Limb (tissue), 2 donors: ENCODE measurements around the gene TLCD1.
"Not testable (repeated sequence)": the region's sequence is repeated elsewhere in the genome, so short reads cannot be mapped to it uniquely, and the experiment has no call there.

Experiments used
- DNase-seq, 2 donors: peaks; one replicate each; pipeline ENCODE4 v3.0.0-alpha.2; 2016; ENCODE audit errors: extremely low spot score in 2 of 2

Gene TLCD1

DNA sequence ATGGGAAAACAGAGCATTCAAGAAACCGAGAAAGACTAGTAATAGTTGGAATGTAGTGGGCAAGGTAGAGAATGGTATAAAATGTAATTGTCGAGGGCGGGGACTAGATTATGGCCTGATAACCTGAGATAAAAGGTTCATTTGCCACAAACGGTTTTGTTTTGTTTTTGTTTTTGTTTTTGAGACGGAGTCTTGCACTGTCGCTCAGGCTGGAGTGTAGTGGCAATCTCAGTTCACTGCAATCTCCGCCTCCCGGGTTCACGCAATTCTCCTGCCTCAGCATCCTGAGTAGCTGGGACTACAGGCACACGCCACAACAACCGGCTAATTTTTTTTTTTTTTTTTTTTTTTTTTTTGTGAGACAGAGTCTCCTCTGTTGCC lies 3.9 kb upstream of the TLCD1 start:
- no peak for DNase-seq

DNA sequence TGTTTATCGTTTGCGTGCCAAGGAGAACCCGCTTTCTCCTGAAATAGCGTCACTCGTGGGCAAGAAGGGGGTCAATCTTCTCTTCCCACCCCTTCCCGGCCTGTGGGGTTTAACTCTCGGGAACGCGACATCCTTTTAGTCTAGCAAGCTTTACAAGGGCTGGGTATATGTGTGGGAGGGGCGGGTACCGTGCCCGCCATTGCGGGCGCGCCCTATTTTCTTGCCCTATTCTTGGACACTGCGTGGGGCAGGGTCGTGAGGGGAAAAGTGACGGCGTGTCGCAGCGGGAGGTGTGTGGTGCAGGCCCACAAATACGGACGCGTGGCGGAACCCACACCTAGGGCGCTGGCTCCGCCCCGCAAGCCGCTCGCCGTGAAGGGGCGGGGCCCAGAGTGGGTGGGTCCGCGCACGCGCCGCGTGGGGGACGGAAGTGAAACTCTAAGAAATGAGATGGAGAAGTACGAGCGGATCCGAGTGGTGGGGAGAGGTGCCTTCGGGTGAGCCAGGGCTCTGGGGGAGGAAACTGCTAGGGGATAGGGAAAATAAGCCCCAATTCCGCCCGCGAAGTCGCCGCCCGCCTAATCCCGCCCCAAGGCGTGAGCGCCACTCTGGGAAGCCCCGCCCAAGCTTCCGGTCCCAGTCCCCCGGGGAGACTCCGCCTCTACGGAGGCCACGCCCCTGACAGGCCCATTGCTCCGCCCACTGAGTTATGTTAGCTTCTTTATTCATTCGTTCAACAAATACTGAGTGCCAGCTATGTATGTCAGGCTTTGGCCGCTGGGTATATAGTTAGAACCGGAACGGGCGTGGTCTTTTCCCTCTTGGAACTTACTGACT lies 2.5 kb upstream of the TLCD1 start, which contains the start of gene NEK8:
TSS of gene NEK8 (plus strand) at position 425 of the 837 bp plus-strand sequence. CDS start at position 451, 26 bp downstream.
- DNase-seq: peak; percentile 95 to 97

DNA sequence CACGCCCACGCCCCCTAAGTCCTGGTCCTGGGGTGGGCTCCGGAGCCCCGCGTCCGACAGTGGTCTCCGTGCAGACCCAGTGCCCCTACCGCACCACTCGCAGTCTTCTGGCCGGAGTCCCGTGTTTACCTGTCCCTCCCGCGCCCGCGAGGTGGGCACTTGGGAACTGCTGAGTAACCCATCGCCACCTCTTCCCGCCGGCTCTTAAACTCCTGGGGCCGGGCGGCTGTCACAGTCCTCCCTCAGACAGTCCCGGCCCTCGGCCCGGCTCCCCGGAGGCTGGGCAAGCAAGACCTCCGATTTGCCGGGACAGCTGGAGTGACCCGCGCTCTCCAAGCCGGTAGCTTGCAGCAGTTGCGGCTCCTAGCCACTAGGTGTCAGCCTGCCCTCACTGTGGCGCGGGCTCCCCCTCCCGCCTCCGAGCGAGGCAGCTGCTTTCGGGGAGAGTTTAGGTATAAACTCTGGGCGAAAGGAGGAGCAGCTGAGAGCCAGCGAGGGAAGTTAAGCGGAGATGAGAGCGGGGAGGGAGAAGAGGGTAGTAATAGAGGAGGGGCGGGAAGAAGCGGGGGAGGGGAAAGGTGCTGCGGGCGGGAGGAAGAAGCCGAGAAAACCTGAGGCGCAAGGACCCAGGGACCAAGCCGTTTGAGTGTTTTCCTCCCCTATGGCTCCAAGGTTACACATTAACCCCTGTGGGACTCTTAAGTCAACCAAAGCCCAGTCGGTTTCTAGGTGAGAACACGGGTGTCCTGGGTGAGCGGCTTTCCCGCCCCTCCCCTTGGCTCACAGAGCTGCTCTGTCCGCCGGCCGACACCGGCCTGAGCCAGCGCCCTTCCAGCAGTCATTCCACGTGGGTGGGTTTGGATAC lies 826 bp upstream of the TLCD1 start:
- peak; percentile 96 for DNase-seq

- DNase-seq: no peak
Observed at GRCh38 chr17:28725660-28726225, 290 bp downstream of the TLCD1 start.

- DNase-seq: no peak
Observed at GRCh38 chr17:28725166-28725659, 820 bp downstream of the TLCD1 start.

GRCh38 chr17:28724500-28725165 lies 1.4 kb downstream of the TLCD1 start:
- DNase-seq: no peak

DNA sequence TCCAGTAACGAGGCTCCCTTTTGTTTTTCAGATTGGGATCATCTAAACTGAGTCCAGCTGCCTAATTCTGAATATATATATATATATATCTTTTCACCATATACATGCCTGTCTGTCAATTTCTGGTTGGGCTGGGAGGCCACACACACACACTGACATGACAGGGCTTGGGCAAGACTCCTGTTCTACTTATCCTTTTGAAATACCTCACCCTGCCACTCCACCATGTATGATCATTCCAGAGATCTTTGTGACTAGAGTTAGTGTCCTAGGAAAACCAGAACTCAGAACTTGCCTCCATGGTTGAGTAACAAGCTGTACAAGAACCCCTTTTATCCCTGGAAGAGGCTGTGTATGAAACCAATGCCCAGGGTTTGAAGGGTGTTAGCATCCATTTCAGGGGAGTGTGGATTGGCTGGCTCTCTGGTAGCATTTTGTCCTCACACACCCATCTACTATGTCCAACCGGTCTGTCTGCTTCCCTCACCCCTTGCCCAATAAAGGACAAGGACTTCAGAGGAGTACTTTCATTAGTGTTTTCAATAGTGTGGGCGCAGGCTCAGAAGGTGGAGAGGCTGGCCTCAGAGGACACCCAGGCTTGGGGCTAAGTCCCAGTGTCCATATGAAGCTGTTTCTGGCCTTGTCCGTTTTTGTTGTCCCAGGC lies 2.1 kb downstream of the TLCD1 start:
- not testable (repeated sequence) for DNase-seq

- no peak for DNase-seq
Observed at GRCh38 chr17:28723159-28723835, 2.7 kb downstream of the TLCD1 start.

GRCh38 chr17:28722417-28723158 lies 3.4 kb downstream of the TLCD1 start:
- no peak for DNase-seq

DNA sequence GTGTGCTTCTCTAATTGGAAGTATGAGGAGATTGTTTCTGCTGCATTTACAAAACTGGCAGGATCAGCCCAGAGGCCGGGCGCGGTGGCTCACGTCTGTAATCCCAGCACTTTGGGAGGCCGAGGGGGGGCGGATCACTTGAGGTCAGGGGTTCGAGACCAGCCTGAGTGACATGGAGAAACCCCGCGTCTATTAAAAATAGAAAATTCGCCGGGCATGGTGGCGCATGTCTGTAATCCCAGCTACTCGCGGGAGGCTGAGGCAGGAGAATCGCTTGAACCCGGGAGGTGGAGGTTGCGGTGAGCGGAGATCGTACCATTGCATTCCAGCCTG lies 5.1 kb downstream of the TLCD1 start:
- DNase-seq: not testable (repeated sequence)

DNA sequence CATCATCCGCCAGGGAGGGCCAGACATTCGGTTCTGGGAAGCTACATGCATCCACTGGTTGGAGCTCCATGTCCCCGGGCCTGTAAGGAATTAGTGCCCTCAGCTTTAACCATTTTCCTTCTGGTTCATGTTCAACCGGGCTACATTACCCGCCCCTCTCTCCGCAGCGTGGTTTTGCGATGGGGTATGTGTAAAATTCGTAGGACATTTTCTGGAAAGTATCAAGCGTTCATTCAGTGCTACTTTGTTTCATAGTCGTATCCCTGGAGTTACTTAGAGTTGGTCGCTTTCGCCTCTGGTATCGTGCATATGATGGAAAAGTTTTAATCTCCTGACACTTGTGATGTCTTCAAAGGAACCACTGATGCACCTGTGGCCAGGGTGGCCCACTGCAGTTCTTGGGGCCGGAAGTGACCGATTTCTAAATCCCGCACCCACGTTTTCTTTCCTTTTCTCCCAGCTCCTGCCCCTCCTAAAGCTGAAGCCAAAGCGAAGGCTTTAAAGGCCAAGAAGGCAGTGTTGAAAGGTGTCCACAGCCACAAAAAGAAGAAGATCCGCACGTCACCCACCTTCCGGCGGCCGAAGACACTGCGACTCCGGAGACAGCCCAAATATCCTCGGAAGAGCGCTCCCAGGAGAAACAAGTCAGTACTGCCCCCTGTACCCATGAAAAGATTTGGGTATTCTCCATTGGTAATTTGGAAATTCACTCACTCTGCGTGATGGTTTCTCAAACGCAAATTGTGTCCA lies 5.6 kb downstream of the TLCD1 start:
- DNase-seq: no peak

- DNase-seq: no peak
Observed at GRCh38 chr17:28719021-28719433, 7.0 kb downstream of the TLCD1 start.

DNA sequence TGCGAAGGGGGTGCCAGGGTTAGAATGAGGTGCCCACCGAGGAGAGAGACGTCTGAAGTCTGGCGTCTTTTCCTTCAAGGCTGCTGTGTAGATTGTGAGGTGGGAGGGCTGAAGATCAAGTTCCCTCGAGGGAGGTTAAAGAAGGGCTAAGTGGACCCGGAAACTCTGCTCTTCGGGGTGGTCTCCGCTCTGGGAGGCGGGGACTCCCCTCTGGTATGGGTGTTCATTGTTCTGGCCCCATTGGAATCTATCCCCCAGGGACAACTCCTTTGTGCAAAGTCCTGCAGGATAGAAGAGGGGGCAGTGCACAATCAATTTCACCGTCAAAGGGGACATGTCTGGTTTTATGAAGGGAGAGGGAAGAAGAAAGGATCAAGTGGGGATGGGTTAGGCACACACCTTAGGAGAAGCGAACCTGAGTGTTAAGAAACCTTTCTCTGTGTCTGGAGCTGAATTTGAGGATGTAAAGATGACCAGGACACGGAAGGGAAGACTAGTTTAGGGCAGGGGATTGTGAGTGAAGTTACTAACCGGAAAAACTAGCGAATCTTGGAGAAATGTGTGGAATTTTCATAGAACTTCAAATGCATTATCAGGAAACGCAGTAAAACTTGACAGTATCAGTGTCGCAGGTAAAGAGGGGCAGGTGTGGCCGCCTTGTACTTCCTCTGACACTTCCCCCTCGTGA lies 7.6 kb downstream of the TLCD1 start:
- DNase-seq: no peak

DNA sequence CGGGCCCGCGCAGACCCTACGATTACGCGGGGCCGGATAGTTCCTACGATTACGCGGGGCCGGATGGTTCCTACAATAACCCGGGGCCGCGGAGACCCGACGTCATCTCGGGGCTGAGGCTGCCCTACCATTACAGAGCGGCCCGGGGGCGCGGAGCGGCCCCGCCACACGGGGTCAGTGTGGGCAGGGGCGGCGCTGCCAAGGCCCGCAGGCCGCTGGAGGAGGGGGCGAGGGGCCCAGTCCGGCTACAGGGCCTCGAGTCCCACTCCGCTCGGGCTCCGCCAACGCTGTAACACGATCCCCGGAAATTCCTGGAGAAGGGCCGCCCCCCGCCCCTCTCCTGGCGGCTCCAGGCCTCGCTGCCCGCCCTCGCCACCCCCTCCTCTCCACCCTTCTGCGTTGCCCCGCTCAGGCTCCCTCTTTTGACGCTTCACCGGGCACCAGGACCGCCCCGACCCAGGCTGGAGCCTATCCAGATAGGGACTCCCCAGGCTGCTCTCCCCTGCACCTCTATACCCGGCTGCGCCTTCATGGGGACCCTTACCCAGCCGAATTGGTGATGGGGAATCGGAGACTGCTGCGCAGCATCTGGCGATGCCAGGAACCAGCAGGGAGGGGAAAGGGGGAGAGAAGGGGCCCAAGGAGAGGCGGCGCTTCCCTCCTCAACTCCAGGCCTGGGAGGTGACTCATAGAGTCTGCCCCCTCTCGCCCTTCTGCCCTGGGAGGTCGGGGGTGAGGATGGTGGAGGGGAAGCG lies 8.3 kb downstream of the TLCD1 start, which contains the start of gene RAB34:
TSS of gene RAB34 (minus strand) at position 291 of the 755 bp plus-strand sequence. CDS start 602 bp downstream, outside the sequence.
- DNase-seq: peak; percentile 91 to 94

DNA sequence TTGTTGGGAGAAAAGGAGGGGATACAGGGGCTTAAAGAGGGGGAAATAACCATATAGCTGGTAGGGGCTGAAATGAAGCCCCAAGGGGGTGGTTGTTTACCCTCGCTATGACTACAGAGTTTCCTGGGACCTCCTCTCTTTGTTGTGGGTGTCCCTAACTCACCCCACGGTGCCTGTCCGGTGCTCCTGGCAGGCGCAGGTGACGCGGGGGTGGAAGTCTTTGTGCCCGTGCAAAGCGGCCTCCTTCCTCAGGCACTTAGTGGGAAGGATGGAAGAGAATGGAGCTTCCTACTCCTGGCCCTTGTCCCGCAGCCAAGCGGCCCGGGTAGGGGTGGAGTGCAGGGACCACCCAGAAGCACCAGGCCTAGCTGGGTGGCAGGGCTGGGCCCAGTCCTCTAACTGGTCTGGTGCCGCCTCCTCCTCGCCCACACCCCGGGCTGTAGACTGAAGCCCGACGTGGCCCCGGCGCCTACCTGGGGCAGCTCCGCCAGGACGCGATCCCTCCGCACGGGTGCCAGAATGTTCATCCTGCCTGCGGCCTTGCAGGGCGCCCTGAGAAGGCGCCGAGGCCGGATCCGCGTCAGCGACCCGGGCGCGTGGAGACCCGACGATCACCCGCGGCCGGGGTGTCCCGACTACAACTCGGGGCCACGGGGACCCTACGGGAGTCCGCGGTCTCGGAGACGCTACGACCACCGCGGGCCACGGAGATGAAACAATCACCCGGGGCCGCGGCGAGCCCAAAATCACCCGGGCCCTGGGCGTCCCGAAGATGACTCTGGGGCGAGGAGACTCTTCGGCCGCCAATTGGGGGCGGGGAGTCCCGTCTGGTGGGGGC lies 9.1 kb downstream of the TLCD1 start:
- peak; percentile 14 to 81 for DNase-seq

DNA sequence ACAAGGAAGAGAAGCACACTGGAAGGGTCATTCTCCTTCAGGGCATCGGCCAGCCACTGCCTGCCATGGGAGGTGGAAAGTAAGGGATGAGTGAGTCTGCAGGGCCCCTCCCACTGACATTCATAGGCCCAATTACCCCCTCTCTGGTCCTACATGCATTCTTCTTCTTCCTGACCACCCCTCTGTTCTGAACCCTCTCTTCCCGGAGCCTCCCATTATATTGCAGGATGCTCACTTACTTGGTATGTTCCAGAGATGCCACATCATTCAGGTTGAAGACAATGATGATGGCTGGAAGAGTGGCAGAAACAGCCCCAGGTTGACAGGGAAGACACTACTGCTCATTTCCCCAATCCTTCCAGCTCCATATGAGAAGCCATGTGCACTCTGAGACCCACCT lies 10.8 kb downstream of the TLCD1 start:
- DNase-seq: no peak
